ENCODE data around the gene CCDC171.

CCDC171 gene

GRCh38 chr9:15975101-15975778 is 422.4 kb downstream of the CCDC171 start:
- no peak for DNase-seq (ENCODE audit: low read depth in 1 of 2, low spot score in 1 of 2)

GRCh38 chr9:15977438-15977837 is 424.6 kb downstream of the CCDC171 start:
- no peak for DNase-seq (ENCODE audit: low read depth in 1 of 2, low spot score in 1 of 2)

DNA sequence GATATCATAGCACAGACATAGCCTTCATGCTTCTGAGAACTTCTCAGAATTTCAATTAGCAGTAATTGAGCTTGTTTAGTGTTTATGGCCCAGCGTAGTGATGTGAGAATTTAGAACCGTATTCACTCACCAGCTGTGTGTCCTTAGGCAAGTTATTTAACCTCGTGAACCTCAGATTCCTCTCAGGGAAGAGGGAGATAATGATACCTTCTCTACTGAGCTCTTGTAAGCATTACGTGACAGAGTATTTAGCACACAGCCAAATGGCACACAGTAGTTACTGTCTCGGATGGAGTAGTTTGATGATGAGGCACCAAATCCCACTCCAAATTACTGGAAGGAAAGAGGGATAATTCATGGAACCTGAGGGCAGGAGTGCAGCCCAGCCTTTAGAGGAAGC is 429.3 kb downstream of the CCDC171 start:
- DNase-seq (ENCODE audit: low read depth in 1 of 2, low spot score in 1 of 2) = no peak

GRCh38 chr9:15999422-16000339 is 446.8 kb downstream of the CCDC171 start:
- no peak for DNase-seq (ENCODE audit: low read depth in 1 of 2, low spot score in 1 of 2)

GRCh38 chr9:16000811-16001210 is 448.0 kb downstream of the CCDC171 start:
- no peak for DNase-seq (ENCODE audit: low read depth in 1 of 2, low spot score in 1 of 2)

GRCh38 chr9:16001856-16002255 is 449.0 kb downstream of the CCDC171 start:
- no peak for DNase-seq (ENCODE audit: low read depth in 1 of 2, low spot score in 1 of 2)

DNA sequence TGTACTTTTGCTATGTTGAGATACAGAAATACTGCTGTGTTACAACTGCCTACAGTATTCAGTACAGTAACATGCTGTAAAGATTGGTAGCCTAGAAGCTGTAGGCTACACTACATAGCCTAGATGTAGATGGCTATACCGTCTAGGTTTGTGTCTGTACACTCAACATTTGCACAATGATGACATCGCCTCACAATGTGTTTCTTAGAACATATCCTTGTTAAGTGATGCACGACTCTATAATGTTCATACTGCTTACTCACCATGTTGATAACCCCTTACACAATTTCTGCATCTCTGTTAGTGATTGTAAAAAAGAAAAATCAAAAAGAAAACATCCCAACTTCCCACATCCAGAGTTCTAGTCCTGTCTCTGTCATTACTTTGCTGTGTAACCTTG is 450.0 kb downstream of the CCDC171 start:
- DNase-seq (ENCODE audit: low read depth in 1 of 2, low spot score in 1 of 2) = no peak

- DNase-seq (ENCODE audit: low read depth in 1 of 2, low spot score in 1 of 2) = no peak
These were observed 450.9 kb downstream of the CCDC171 start for GRCh38 chr9:16003785-16004184.

GRCh38 chr9:16004613-16005012 is 451.8 kb downstream of the CCDC171 start:
- DNase-seq (ENCODE audit: low read depth in 1 of 2, low spot score in 1 of 2) = no peak

- no peak for DNase-seq (ENCODE audit: low read depth in 1 of 2, low spot score in 1 of 2)
These were observed 457.4 kb downstream of the CCDC171 start for GRCh38 chr9:16010221-16010620.

GRCh38 chr9:16012621-16013020 is 459.8 kb downstream of the CCDC171 start:
- DNase-seq (ENCODE audit: low read depth in 1 of 2, low spot score in 1 of 2) = no peak

DNA sequence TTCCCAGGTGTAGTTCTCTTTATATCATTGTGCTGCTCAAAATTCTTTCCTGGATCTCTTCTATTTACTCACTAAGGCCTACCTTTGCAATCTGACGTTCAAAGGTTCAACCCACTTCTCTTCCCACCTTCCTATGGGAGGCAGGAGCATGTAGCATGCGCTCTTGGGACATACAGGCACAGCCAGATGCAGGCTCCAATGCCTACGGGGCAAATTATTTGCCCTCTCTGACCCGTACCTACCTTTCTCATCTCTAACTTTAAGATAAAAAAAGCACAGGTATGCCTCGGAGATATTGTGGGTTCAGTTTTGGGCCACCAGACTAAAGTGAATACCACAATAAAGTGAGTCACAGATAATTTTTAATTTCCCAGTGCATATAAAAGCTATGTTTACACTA is 460.5 kb downstream of the CCDC171 start:
- no peak for DNase-seq (ENCODE audit: low read depth in 1 of 2, low spot score in 1 of 2)

- no peak for DNase-seq (ENCODE audit: low read depth in 1 of 2, low spot score in 1 of 2)
These were observed 461.0 kb downstream of the CCDC171 start for GRCh38 chr9:16013826-16014225.

- DNase-seq (ENCODE audit: low read depth in 1 of 2, low spot score in 1 of 2) = no peak
These were observed 469.4 kb downstream of the CCDC171 start for GRCh38 chr9:16022228-16022627.

DNA sequence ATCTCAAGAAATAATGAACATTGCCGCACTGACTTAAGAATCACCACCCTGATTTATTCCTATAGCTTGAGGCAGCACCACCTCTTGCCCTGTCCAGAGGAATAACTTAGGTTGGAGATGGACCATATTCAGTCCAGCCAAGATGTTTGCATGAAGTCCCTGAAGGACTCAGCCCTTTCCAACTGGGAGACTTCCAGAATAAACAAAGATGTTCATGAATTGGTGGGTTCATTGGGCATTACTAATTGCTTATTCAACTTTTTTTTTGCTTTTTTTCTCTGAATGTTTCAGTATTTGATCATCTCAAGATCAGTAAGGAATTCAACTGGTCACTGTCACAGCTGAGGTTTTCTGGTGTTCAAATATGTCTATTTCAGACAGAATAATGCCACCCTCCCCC is 470.6 kb downstream of the CCDC171 start:
- no peak for DNase-seq (ENCODE audit: low read depth in 1 of 2, low spot score in 1 of 2)

Data from activated T-helper 1 cell treated with anti-CD3 and anti-CD28 coated beads, Interleukin-2, amount 50 U/mL, for 16 hours (primary cell).